MM.1S (cell line): ENCODE results near the gene ABCF3.
A peak's percentile ranks its signal among the peaks of the same experiment; 100 is the strongest.

ENCODE experiments used
- DNase-seq: peaks from one replicate; pipeline ENCODE4 v3.0.0-alpha.2; 2015
- H2AFZ ChIP-seq: fragments of 300-600 bp; sonication (generic); 2 replicates; pipeline ENCODE4 v1.6.0; 2016; ENCODE audit warnings: antibody characterized with exemption, low read length
- H3F3A ChIP-seq: fragments of 300-600 bp; sonication (generic); 2 replicates; pipeline ENCODE4 v1.6.1; 2016; ENCODE audit warnings: mild to moderate bottlenecking, antibody characterized with exemption, low read length, moderate library complexity, mixed read lengths; ENCODE audit not compliant: insufficient read depth
- H3K27ac ChIP-seq: fragments of 300-600 bp; sonication (generic); 2 replicates; pipeline ENCODE4 v1.5.1; 2016; ENCODE audit warnings: mild to moderate bottlenecking, low read length
- H3K27me3 ChIP-seq: fragments of 300-600 bp; sonication (generic); replicated peaks from 2 replicates; pipeline ENCODE4 v1.6.0; 2016; ENCODE audit warnings: low read length; ENCODE audit not compliant: insufficient read depth
- H3K36me3 ChIP-seq: fragments of 300-600 bp; sonication (generic); replicated peaks from 2 replicates; pipeline ENCODE4 v1.6.1; 2016; ENCODE audit warnings: mild to moderate bottlenecking, low read length, mixed read lengths; ENCODE audit not compliant: insufficient read depth
- H3K4me1 ChIP-seq: fragments of 300-600 bp; sonication (generic); 2 replicates; pipeline ENCODE4 v1.6.1; 2016; ENCODE audit warnings: low read length, mixed read lengths
- H3K4me2 ChIP-seq: fragments of 300-600 bp; sonication (generic); 2 replicates; pipeline ENCODE4 v1.6.0; 2016; ENCODE audit warnings: low read depth, low read length
- H3K4me3 ChIP-seq: fragments of 300-600 bp; sonication (generic); 2 replicates; pipeline ENCODE4 v1.5.1; 2016; ENCODE audit warnings: low read length, mixed read lengths
- H3K79me2 ChIP-seq: fragments of 300-600 bp; sonication (generic); 2 replicates; pipeline ENCODE4 v1.6.1; 2016; ENCODE audit warnings: mixed run types, low read length, mixed read lengths
- H3K9ac ChIP-seq: fragments of 300-600 bp; sonication (generic); 2 replicates; pipeline ENCODE4 v1.6.1; 2016; ENCODE audit warnings: low read length, mixed read lengths
- H3K9me2 ChIP-seq: fragments of 300-600 bp; sonication (generic); replicated peaks from 2 replicates; pipeline ENCODE4 v1.6.1; 2016; ENCODE audit warnings: mild to moderate bottlenecking, low read length, mixed read lengths; ENCODE audit not compliant: insufficient read depth
- H3K9me3 ChIP-seq: fragments of 300-600 bp; sonication (generic); replicated peaks from 2 replicates; pipeline ENCODE4 v1.6.1; 2016; ENCODE audit warnings: mild to moderate bottlenecking, low read length, mixed read lengths; ENCODE audit not compliant: insufficient read depth
- H4K20me1 ChIP-seq: fragments of 300-600 bp; sonication (generic); 2 replicates; pipeline ENCODE4 v1.6.1; 2016; ENCODE audit warnings: mild to moderate bottlenecking, low read length, moderate library complexity, mixed read lengths; ENCODE audit not compliant: insufficient read depth
- EZH2 ChIP-seq: fragments of 300-600 bp; sonication (generic); optimal IDR thresholded peaks from 2 replicates; pipeline ENCODE3; 2017; ENCODE audit warnings: low read depth, mild to moderate bottlenecking, antibody characterized with exemption, low read length, mixed read lengths
- EZH2phosphoT487 ChIP-seq: fragments of 300-600 bp; sonication (generic); IDR thresholded peaks from 2 replicates; pipeline ENCODE4 v1.6.1; 2018; ENCODE audit warnings: antibody characterized with exemption, low read length
- TF ChIP-seq, protein P1 (sequence below): fragments of 300-600 bp; sonication (generic); IDR thresholded peaks from 2 replicates; pipeline ENCODE4 v1.5.1; 2016; ENCODE audit warnings: antibody characterized with exemption, low read length, mixed read lengths

Gene ABCF3, protein sequence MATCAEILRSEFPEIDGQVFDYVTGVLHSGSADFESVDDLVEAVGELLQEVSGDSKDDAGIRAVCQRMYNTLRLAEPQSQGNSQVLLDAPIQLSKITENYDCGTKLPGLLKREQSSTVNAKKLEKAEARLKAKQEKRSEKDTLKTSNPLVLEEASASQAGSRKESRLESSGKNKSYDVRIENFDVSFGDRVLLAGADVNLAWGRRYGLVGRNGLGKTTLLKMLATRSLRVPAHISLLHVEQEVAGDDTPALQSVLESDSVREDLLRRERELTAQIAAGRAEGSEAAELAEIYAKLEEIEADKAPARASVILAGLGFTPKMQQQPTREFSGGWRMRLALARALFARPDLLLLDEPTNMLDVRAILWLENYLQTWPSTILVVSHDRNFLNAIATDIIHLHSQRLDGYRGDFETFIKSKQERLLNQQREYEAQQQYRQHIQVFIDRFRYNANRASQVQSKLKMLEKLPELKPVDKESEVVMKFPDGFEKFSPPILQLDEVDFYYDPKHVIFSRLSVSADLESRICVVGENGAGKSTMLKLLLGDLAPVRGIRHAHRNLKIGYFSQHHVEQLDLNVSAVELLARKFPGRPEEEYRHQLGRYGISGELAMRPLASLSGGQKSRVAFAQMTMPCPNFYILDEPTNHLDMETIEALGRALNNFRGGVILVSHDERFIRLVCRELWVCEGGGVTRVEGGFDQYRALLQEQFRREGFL

DNA sequence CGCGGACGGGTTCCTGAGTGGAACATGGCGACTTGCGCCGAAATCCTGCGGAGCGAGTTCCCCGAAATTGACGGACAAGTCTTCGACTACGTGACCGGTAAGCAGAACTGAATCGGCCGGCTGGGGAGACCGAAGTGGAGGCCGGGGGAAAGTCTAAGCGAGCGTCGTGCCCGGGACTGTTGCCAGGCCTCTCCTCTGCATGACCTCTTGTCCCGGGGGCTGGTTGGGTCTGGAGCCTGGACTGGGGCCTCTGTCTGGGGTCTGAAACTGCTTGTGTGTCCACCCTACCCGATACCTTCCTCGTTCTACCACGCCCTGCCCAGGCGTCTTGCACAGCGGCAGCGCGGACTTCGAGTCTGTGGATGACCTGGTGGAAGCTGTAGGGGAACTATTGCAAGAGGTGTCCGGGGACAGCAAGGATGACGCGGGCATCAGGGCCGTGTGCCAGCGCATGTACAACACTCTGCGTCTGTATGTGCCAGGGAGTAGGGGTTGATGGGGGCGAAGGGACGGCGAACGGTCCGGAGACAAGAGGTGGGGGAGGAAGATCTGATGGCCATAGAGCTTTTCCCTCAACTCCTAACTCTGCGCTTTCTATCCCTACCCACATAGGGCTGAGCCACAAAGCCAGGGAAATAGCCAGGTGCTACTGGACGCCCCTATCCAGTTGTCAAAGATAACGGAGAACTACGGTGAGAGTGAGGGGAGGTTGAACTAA, at the start of gene ABCF3:
TSS of gene ABCF3 (plus strand) at position 16 of the 718 bp plus-strand sequence. CDS start at position 25, 9 bp downstream.
- peaks cover 15% of the 10 kb centered on the region for H3K36me3 ChIP-seq
- no peak for DNase-seq
- TF ChIP-seq EZH2 (no peak), EZH2phosphoT487 (no peak)
- TF ChIP-seq, protein P1, sequence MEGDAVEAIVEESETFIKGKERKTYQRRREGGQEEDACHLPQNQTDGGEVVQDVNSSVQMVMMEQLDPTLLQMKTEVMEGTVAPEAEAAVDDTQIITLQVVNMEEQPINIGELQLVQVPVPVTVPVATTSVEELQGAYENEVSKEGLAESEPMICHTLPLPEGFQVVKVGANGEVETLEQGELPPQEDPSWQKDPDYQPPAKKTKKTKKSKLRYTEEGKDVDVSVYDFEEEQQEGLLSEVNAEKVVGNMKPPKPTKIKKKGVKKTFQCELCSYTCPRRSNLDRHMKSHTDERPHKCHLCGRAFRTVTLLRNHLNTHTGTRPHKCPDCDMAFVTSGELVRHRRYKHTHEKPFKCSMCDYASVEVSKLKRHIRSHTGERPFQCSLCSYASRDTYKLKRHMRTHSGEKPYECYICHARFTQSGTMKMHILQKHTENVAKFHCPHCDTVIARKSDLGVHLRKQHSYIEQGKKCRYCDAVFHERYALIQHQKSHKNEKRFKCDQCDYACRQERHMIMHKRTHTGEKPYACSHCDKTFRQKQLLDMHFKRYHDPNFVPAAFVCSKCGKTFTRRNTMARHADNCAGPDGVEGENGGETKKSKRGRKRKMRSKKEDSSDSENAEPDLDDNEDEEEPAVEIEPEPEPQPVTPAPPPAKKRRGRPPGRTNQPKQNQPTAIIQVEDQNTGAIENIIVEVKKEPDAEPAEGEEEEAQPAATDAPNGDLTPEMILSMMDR: no peak

DNA sequence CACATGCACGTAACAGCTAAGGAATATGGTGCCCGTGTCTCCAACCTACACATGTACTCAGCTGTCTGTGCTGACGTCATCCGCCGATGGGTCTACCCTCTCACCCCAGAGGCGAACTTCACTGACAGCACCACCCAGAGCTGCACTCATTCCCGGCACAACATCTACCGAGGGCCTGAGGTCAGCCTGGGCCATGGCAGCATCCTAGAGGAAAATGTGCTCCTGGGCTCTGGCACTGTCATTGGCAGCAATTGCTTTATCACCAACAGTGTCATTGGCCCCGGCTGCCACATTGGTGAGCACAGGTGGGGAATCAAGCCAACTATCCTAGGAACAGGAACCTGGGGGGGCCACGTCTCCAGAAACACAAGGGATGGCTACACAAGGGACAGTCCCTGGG, 45.6 kb upstream of the ABCF3 start:
- Histone ChIP-seq H3K9me2 (no peaks in the 10 kb centered on the region), H3K4me2 (no peak overlapping the region), H3K9ac (no peak overlapping the region), H3K79me2 (peaks cover 50% of the 10 kb centered on the region), H2AFZ (no peak overlapping the region), H3K36me3 (peaks cover 31% of the 10 kb centered on the region), H3K9me3 (no peaks in the 10 kb centered on the region), H3K27me3 (no peaks in the 10 kb centered on the region), H4K20me1 (no peaks in the 10 kb centered on the region), H3K4me1 (peaks cover 12% of the 10 kb centered on the region), H3K27ac (no peak overlapping the region), H3K4me3 (no peak overlapping the region), H3F3A (no peaks in the 10 kb centered on the region)
- no peak for DNase-seq
- TF ChIP-seq EZH2phosphoT487 (no peak), EZH2 (no peak)
- TF ChIP-seq, protein P1: no peak

More for the DNA sequence above, at the start of gene ABCF3:
- Histone ChIP-seq H3K4me1 (peaks cover 10% of the 10 kb centered on the region), H3K79me2 (peaks cover 45% of the 10 kb centered on the region), H3K9ac (peak within 1 kb of the TSS; percentile 91), H3K9me3 (no peaks in the 10 kb centered on the region), H2AFZ (peak within 1 kb of the TSS; percentile 79), H3K27me3 (no peaks in the 10 kb centered on the region), H3K27ac (peak within 1 kb of the TSS; percentile 51; the same call in 1 of the 2 replicates), H4K20me1 (no peaks in the 10 kb centered on the region), H3K9me2 (no peaks in the 10 kb centered on the region), H3K4me2 (peak within 1 kb of the TSS; percentile 83), H3F3A (no peaks in the 10 kb centered on the region), H3K4me3 (peak within 1 kb of the TSS; percentile 99)

DNA sequence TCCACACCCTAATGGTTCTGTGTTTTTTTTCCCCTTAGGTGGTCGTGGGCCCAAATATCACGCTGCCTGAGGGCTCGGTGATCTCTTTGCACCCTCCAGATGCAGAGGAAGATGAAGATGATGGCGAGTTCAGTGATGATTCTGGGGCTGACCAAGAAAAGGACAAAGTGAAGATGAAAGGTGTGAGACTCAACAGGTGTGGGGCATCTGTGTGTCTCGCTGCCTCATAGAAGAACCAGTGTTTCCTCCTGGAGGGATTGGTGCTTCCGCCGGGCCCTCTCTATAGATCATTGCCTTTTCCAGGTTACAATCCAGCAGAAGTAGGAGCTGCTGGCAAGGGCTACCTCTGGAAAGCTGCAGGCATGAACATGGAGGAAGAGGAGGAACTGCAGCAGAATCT, 43.8 kb upstream of the ABCF3 start:
- Histone ChIP-seq H2AFZ (no peak overlapping the region), H3K27ac (no peak overlapping the region), H3K9me2 (no peaks in the 10 kb centered on the region), H3K4me1 (no peaks in the 10 kb centered on the region), H3K9me3 (no peaks in the 10 kb centered on the region), H4K20me1 (no peaks in the 10 kb centered on the region), H3K79me2 (peaks cover 32% of the 10 kb centered on the region), H3K4me3 (no peak overlapping the region), H3K9ac (no peak overlapping the region), H3K4me2 (no peak overlapping the region), H3K36me3 (peaks cover 31% of the 10 kb centered on the region), H3F3A (no peaks in the 10 kb centered on the region), H3K27me3 (no peaks in the 10 kb centered on the region)
- no peak for TF ChIP-seq EZH2phosphoT487
- no peak for TF ChIP-seq EZH2
- TF ChIP-seq, protein P1: no peak
- DNase-seq: no peak
